ENCODE results near the gene SCN10A.

DNA sequence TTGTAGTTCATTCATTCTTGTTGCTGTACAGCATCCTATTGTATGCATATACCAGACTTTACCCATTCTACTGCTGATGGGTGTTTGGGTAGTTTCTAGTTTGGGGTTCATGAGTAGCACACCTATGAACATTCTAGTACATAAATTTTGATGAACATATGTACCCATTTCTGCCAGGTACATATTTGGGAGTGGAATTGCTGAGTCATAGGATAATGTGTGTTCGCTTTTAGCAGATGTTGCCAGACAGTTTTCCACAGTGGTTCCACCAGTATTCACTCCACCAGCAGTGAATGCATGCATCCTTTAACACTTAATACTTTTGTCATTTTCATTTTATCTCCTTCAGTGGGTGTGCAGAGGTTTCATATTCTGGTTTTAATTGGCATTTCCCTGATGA, 163.1 kb downstream of the SCN10A start:
- TF ChIP-seq MCM3 (IDR thresholded peaks at IDR 0.05) = no peak
- TF ChIP-seq, protein P1, sequence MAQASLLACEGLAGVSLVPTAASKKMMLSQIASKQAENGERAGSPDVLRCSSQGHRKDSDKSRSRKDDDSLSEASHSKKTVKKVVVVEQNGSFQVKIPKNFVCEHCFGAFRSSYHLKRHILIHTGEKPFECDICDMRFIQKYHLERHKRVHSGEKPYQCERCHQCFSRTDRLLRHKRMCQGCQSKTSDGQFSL (CRISPR knock-in tag; IDR thresholded peaks at IDR 0.05) = no peak
- TF ChIP-seq, protein P1 (tag; IDR thresholded peaks at IDR 0.05) = no peak
- TF ChIP-seq POLR2A (conservative IDR thresholded peaks at IDR 0.05) = no peak
- no peak for TF ChIP-seq EZH2 (IDR thresholded peaks at IDR 0.05; ENCODE audit: borderline replicate concordance, low read depth, low read length)
- no peak for TF ChIP-seq NR4A1 (CRISPR knock-in tag; IDR thresholded peaks at IDR 0.05)
- TF ChIP-seq NR4A1 (tag; IDR thresholded peaks at IDR 0.05) = no peak
- no peak for TF ChIP-seq MTA1 (IDR thresholded peaks at IDR 0.05; ENCODE audit: borderline replicate concordance)
- no peak for TF ChIP-seq CEBPB (tag; IDR thresholded peaks at IDR 0.05)
